Endothelial cell of umbilical vein (primary cell): Measurements from ENCODE around the gene MMP24.
"Not testable (repeated sequence)": the region's sequence is repeated elsewhere in the genome, so short reads cannot be mapped to it uniquely, and the experiment has no call there.

Experiments
- EZH2 ChIP-seq: IDR thresholded peaks from 2 replicates; pipeline ENCODE4 v1.6.1; 2012; ENCODE audit warnings: borderline replicate concordance, low read depth, mild to moderate bottlenecking, moderate library complexity, low read length, inconsistent platforms; ENCODE audit not compliant: severe bottlenecking
- FOS ChIP-seq: IDR thresholded peaks from 2 replicates; pipeline ENCODE4 v1.6.1; 2011; ENCODE audit warnings: mild to moderate bottlenecking, low read length, moderate library complexity, borderline replicate concordance; ENCODE audit not compliant: insufficient read depth
- JUN ChIP-seq: IDR thresholded peaks from 2 replicates; pipeline ENCODE4 v1.6.1; 2011; ENCODE audit warnings: borderline replicate concordance, low read depth; ENCODE audit not compliant: insufficient read length, insufficient read depth
- MYC ChIP-seq: IDR thresholded peaks from one replicate; pipeline ENCODE4 v1.6.1; 2011; ENCODE audit warnings: mild to moderate bottlenecking, low read depth, low read length
- POLR2A ChIP-seq: IDR thresholded peaks from 2 replicates; pipeline ENCODE4 v1.6.1; 2012; ENCODE audit warnings: low read depth, mild to moderate bottlenecking, control low read depth, low read length
- TF ChIP-seq, protein P1 (sequence below), 2 donors: IDR thresholded peaks; 1 replicate in 1 of 2; 2 replicates in 1 of 2; pipeline ENCODE4 v1.5.1; 2011; ENCODE audit warnings: low read length in 2 of 2, mild to moderate bottlenecking in 2 of 2, moderate library complexity in 2 of 2, control low read depth in 1 of 2, inconsistent platforms in 1 of 2, low read depth in 1 of 2; ENCODE audit not compliant: insufficient read depth in 1 of 2; ENCODE audit errors: extremely low read depth in 1 of 2

DNA sequence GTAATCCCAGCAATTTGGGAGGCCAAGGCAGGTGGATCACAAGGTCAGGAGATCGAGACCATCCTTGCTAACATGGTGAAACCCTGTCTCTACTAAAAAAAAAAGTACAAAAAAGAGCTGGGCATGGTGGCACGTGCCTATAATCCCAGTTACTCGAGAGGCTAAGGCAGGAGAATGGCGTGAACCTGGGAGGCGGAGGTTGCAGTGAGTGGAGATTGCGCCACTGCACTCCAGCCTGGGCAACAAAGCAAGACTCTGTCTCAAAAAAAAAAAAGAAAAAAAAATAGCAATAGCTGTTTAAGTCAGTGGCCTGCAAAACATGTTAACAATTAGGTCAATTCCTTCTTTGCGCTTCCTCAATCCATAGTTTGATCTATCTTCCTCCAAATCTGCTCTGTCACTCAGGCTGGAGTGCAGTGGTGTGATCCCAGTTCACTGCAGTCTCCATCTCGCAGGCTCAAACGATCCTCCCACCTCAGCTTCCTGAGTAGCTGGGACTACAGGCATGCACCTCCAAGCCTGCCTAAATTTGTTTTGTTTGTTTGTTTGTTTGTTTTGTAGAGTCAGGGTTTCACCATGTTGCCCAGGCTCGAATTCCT, 39.7 kb upstream of the MMP24 start:
- TF ChIP-seq, protein P1, sequence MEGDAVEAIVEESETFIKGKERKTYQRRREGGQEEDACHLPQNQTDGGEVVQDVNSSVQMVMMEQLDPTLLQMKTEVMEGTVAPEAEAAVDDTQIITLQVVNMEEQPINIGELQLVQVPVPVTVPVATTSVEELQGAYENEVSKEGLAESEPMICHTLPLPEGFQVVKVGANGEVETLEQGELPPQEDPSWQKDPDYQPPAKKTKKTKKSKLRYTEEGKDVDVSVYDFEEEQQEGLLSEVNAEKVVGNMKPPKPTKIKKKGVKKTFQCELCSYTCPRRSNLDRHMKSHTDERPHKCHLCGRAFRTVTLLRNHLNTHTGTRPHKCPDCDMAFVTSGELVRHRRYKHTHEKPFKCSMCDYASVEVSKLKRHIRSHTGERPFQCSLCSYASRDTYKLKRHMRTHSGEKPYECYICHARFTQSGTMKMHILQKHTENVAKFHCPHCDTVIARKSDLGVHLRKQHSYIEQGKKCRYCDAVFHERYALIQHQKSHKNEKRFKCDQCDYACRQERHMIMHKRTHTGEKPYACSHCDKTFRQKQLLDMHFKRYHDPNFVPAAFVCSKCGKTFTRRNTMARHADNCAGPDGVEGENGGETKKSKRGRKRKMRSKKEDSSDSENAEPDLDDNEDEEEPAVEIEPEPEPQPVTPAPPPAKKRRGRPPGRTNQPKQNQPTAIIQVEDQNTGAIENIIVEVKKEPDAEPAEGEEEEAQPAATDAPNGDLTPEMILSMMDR (IDR thresholded peaks at IDR 0.05; ENCODE audit: extremely low read depth in 1 of 2, insufficient read depth in 1 of 2, low read depth in 1 of 2, low read length in 2 of 2) = not testable (repeated sequence)
- TF ChIP-seq POLR2A, EZH2, FOS, JUN, MYC: not testable (repeated sequence)
